H1 (cell line): Measurements from ENCODE around the gene CACNG5. TPM values are rescaled to one million over a fixed set of nuclear protein-coding genes. Genes with fewer than 3 reads are reported as not detected.
A peak's percentile ranks its signal among the peaks of the same experiment; 100 is the strongest.

Experiments
- CTCF ChIA-PET: fragments of 300-600 bp; sonication (Branson Sonifier 250); formaldehyde crosslinking; loops from one replicate; lab custom pipeline; 2021; ENCODE audit not compliant: partially characterized antibody; lab: Charles Lee
- POLR2A ChIA-PET: fragments of 300-600 bp; sonication (Branson Sonifier 250); formaldehyde crosslinking; loops from one replicate; lab custom pipeline; 2021; ENCODE audit warnings: inconsistent platforms; ENCODE audit not compliant: partially characterized antibody; lab: Charles Lee
- DNase-seq, 2 experiments: peaks; one replicate each; pipeline versions ENCODE4 v3.0.0 to v3.0.0-alpha.2; 2010 to 2022; ENCODE audit warnings: low spot score in 2 of 2, low read depth in 1 of 2, mixed read lengths in 1 of 2
- FAIRE-seq: peaks from 2 replicates; lab custom pipeline; 2011; peaks lifted over from hg19 to GRCh38; lab: Jason Lieb, UNC
- H2AFZ ChIP-seq: 2 replicates; pipeline ENCODE4 v1.8.1; 2012; ENCODE audit warnings: low read length, inconsistent platforms
- H2AK5ac ChIP-seq: 2 replicates; pipeline ENCODE4 v1.6.1; 2013; ENCODE audit warnings: low read depth, low read length
- H2BK120ac ChIP-seq: replicated peaks from 2 replicates; pipeline ENCODE3; 2013; ENCODE audit warnings: low read depth, low read length, inconsistent platforms
- H2BK12ac ChIP-seq: 2 replicates; pipeline ENCODE4 v1.6.1; 2013; ENCODE audit warnings: low read depth, low read length
- H2BK15ac ChIP-seq: 2 replicates; pipeline ENCODE4 v1.6.1; 2013; ENCODE audit warnings: low read length
- H2BK20ac ChIP-seq: 2 replicates; pipeline ENCODE4 v1.6.1; 2013; ENCODE audit warnings: low read length
- H2BK5ac ChIP-seq: 2 replicates; pipeline ENCODE4 v1.6.1; 2013; ENCODE audit warnings: low read depth, low read length
- H3K14ac ChIP-seq: 2 replicates; pipeline ENCODE4 v1.6.1; 2013; ENCODE audit warnings: inconsistent platforms; ENCODE audit not compliant: insufficient read length
- H3K18ac ChIP-seq: 2 replicates; pipeline ENCODE4 v1.6.1; 2013; ENCODE audit warnings: low read length; ENCODE audit errors: extremely low read depth
- H3K23ac ChIP-seq: 2 replicates; pipeline ENCODE4 v1.6.1; 2013; ENCODE audit warnings: inconsistent platforms; ENCODE audit not compliant: insufficient read length
- H3K23me2 ChIP-seq: 2 replicates; pipeline ENCODE4 v1.6.1; 2013; ENCODE audit warnings: low read depth, low read length
- H3K27ac ChIP-seq: 2 replicates; pipeline ENCODE4 v1.6.1; 2011; ENCODE audit warnings: low read depth, low read length, inconsistent platforms
- H3K27me3 ChIP-seq, 4 experiments: replicated peaks in 1 of 4; 1 replicate in 1 of 4; 2 replicates in 3 of 4; pipeline versions ENCODE4 v1.6.1 to v1.8.1; 2011 to 2013; ENCODE audit warnings: low read length in 3 of 4, mild to moderate bottlenecking in 3 of 4, inconsistent platforms in 2 of 4, mixed read lengths in 2 of 4, moderate library complexity in 1 of 4; ENCODE audit not compliant: control insufficient read depth in 3 of 4, insufficient read depth in 3 of 4; ENCODE audit errors: extremely low read depth in 1 of 4
- H3K36me3 ChIP-seq, 4 experiments: 2 replicates each; pipeline versions ENCODE4 v1.6.1 to v1.8.1; 2011 to 2013; ENCODE audit warnings: mild to moderate bottlenecking in 4 of 4, low read length in 3 of 4, moderate library complexity in 2 of 4, control low read depth in 1 of 4, inconsistent platforms in 1 of 4; ENCODE audit not compliant: insufficient read depth in 4 of 4, control insufficient read depth in 2 of 4
- H3K4ac ChIP-seq: replicated peaks from 2 replicates; pipeline ENCODE3; 2013; ENCODE audit warnings: low read length, low read depth, mixed read lengths, inconsistent platforms; ENCODE audit not compliant: insufficient read length
- H3K4me1 ChIP-seq, 4 experiments: replicated peaks in 1 of 4; 1 replicate in 1 of 4; 2 replicates in 3 of 4; pipeline versions ENCODE4 v1.6.1 to v1.8.1; 2011 to 2013; ENCODE audit warnings: low read length in 3 of 4, inconsistent platforms in 2 of 4, mixed read lengths in 1 of 4; ENCODE audit not compliant: insufficient read depth in 4 of 4, control insufficient read depth in 3 of 4
- H3K4me2 ChIP-seq, 2 experiments: 2 replicates each; pipeline versions ENCODE4 v1.6.1 to v1.8.1; 2011 to 2013; ENCODE audit warnings: low read depth in 2 of 2, low read length in 2 of 2, control low read depth in 1 of 2, inconsistent platforms in 1 of 2, mild to moderate bottlenecking in 1 of 2; ENCODE audit not compliant: insufficient read depth in 1 of 2
- H3K4me3 ChIP-seq, 4 experiments: fragments of 200-600, 300-600 bp in 1 of 4; sonication (generic), shearing (Covaris generic), sonication (Bioruptor Twin) in 1 of 4; 2 replicates each; pipeline versions ENCODE4 v1.5.1 to v1.8.1; 2011 to 2016; ENCODE audit warnings: low read length in 4 of 4, low read depth in 3 of 4, control low read depth in 2 of 4, inconsistent platforms in 2 of 4, mild to moderate bottlenecking in 2 of 4, mixed read lengths in 1 of 4, moderate library complexity in 1 of 4; ENCODE audit not compliant: insufficient read depth in 2 of 4; ENCODE audit errors: extremely low read depth in 1 of 4
- H3K56ac ChIP-seq: replicated peaks from 2 replicates; pipeline ENCODE3; 2013; ENCODE audit warnings: low read depth, mild to moderate bottlenecking, mixed read lengths, low read length, inconsistent platforms; ENCODE audit not compliant: insufficient read length
- H3K79me1 ChIP-seq: 2 replicates; pipeline ENCODE4 v1.6.1; 2013; ENCODE audit warnings: low read depth, low read length, control low read depth
- H3K79me2 ChIP-seq, 2 experiments: 2 replicates each; pipeline versions ENCODE4 v1.6.1 to v1.8.1; 2012 to 2013; ENCODE audit warnings: low read length in 2 of 2, mild to moderate bottlenecking in 2 of 2, inconsistent platforms in 1 of 2; ENCODE audit not compliant: insufficient read depth in 2 of 2, control insufficient read depth in 1 of 2
- H3K9ac ChIP-seq, 4 experiments: replicated peaks in 1 of 4; 1 replicate in 1 of 4; 2 replicates in 3 of 4; pipeline versions ENCODE4 v1.6.1 to v1.8.1; 2011 to 2013; ENCODE audit warnings: low read depth in 3 of 4, low read length in 3 of 4, control low read depth in 2 of 4, mild to moderate bottlenecking in 2 of 4, moderate library complexity in 2 of 4, inconsistent platforms in 1 of 4; ENCODE audit errors: extremely low read depth in 1 of 4
- H3K9me3 ChIP-seq, 2 experiments: 2 replicates each; pipeline versions ENCODE4 v1.6.1 to v1.8.1; 2012 to 2013; ENCODE audit warnings: mild to moderate bottlenecking in 2 of 2, moderate library complexity in 2 of 2, control low read depth in 1 of 2, inconsistent platforms in 1 of 2, low read depth in 1 of 2, low read length in 1 of 2, mixed read lengths in 1 of 2; ENCODE audit not compliant: insufficient read depth in 2 of 2
- H4K20me1 ChIP-seq, 2 experiments: replicated peaks in 1 of 2; 2 replicates each; pipeline versions ENCODE3 to v1.8.1; 2011 to 2013; ENCODE audit warnings: inconsistent platforms in 2 of 2, low read length in 2 of 2, mild to moderate bottlenecking in 1 of 2; ENCODE audit not compliant: insufficient read depth in 2 of 2, control insufficient read depth in 1 of 2
- H4K5ac ChIP-seq: 2 replicates; pipeline ENCODE4 v1.6.1; 2013; ENCODE audit warnings: low read length, low read depth, mixed read lengths, inconsistent platforms; ENCODE audit not compliant: insufficient read length
- H4K8ac ChIP-seq: 2 replicates; pipeline ENCODE4 v1.8.0; 2013; ENCODE audit warnings: mild to moderate bottlenecking, moderate library complexity, low read length, inconsistent platforms; ENCODE audit not compliant: insufficient read depth; ENCODE audit errors: extremely low read depth
- H4K91ac ChIP-seq: replicated peaks from 2 replicates; pipeline ENCODE3; 2013; ENCODE audit warnings: low read length, mixed read lengths, inconsistent platforms; ENCODE audit not compliant: insufficient read length
- CEBPB ChIP-seq: IDR thresholded peaks from 2 replicates; pipeline ENCODE4 v1.6.1; 2012; ENCODE audit warnings: low read depth, low read length
- CREB1 ChIP-seq: IDR thresholded peaks from 2 replicates; pipeline ENCODE4 v1.6.1; 2012; ENCODE audit warnings: inconsistent platforms
- JUN ChIP-seq: IDR thresholded peaks from 2 replicates; pipeline ENCODE4 v1.6.1; 2011; ENCODE audit warnings: low read depth, mild to moderate bottlenecking, improper control_type of control experiment, low read length
- NRF1 ChIP-seq: IDR thresholded peaks from 2 replicates; pipeline ENCODE4 v1.6.1; 2011; ENCODE audit warnings: mild to moderate bottlenecking, low read depth, low read length, improper control_type of control experiment
- SIX5 ChIP-seq: IDR thresholded peaks from 2 replicates; pipeline ENCODE4 v1.6.1; 2011; ENCODE audit warnings: mild to moderate bottlenecking, low read depth, low read length
- whole genome bisulfite sequencing, 2 experiments: shearing (Covaris generic) in 1 of 2; methylation state at CpG; one replicate each; pipeline versions ENCODE4 v1.1.6 to v1.1.7; 2013 to 2015; ENCODE audit warnings: low lambda C conversion rate in 2 of 2, mixed read lengths in 2 of 2, inconsistent platforms in 1 of 2, low coverage in 1 of 2, missing lambda C conversion rate in 1 of 2; ENCODE audit not compliant: insufficient replicate concordance in 2 of 2, insufficient coverage in 1 of 2, insufficient read length in 1 of 2; ENCODE audit errors: extremely low coverage in 1 of 2, missing lambda C conversion rate in 1 of 2; 5-methylcytosine and 5-hydroxymethylcytosine counted together
- polyA plus RNA-seq, 7 experiments: library from polyadenylated mRNA; depleted of rRNA in 3 of 7; stranded (reverse) in 5 of 7; unstranded in 2 of 7; fragments of >200 nt in 5 of 7; fragments of 200-250 nt in 2 of 7; gene quantifications; 1 replicate in 5 of 7; 2 replicates in 1 of 7; 4 replicates in 1 of 7; pipeline versions ENCODE4 v1.2.1 to v1.2.3, GENCODE V29; 2011 to 2013; ENCODE audit warnings: missing spikeins in 2 of 7, mixed read lengths in 2 of 7
- total RNA-seq: library from RNA; stranded (reverse); fragmentation: NEBNext Ultra II Directional; extraction: Animal tissue kit (Norgen Biotek cat#: 25700); gene quantifications from 2 replicates; pipeline ENCODE4 v1.2.1, GENCODE V29; 2021
- TF ChIP-seq, protein P1 (sequence below): IDR thresholded peaks from 2 replicates; pipeline ENCODE4 v1.6.1; 2011; ENCODE audit warnings: low read length, improper control_type of control experiment

Gene CACNG5
- total and polyA plus RNA-seq, 2 of the 8 experiments (the other 6 are each of a cell fraction or from before 2014, with no cell fraction given): 2.2 to 3.1 TPM

DNA sequence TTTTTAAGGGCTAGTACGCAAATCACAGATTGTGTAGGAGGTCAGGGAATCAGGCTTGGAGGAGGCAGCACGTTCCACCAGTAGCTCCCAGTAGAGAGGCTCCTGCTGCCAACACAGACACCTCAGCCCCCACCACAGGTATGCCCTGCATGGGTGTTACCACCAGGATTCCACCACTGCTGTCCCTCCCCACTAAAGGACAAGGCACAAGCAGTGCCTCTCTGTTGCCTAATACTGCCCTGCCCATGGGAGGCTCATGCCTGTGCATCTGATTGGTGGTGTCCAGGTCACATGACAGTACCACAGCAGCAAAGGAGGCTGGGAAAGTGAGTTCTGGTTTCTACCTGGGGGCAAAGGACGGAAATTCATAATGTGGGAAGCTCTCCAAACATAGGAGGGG, 96.0 kb downstream of the CACNG5 start:
- peak overlapping the region; percentile 47; the same call in 1 of the 2 replicates for H2AFZ ChIP-seq
- DNase-seq (peak in 1 of 2 experiments; percentile 56), FAIRE-seq (no peak)

More for the DNA sequence above, 96.0 kb downstream of the CACNG5 start:
- Histone ChIP-seq H3K18ac (no peak overlapping the region), H3K4me3 (no peak overlapping the region), H4K8ac (0 out of 2 replicates have a peak overlapping the region, but pooled peaks have one; percentile 57), H3K4me2 (no peak overlapping the region), H4K5ac (no peak overlapping the region), H4K20me1 (no peaks in the 10 kb centered on the region), H2AK5ac (no peak overlapping the region), H3K56ac (no peak overlapping the region), H3K27ac (no peak overlapping the region), H2BK12ac (no peak overlapping the region), H3K23ac (no peak overlapping the region), H2BK120ac (no peak overlapping the region), H2BK15ac (no peak overlapping the region), H3K9ac (no peak overlapping the region), H4K91ac (no peak overlapping the region), H3K4me1 (no peaks in the 10 kb centered on the region), H2BK5ac (no peak overlapping the region), H3K27me3 (no peaks in the 10 kb centered on the region), H3K14ac (no peak overlapping the region), H3K79me2 (no peaks in the 10 kb centered on the region), H3K79me1 (no peaks in the 10 kb centered on the region), H3K36me3 (no peaks in the 10 kb centered on the region), H3K23me2 (no peaks in the 10 kb centered on the region), H2BK20ac (no peak overlapping the region), H3K4ac (no peak overlapping the region), H3K9me3 (no peaks in the 10 kb centered on the region)
- ChIA-PET POLR2A (no interaction called here), CTCF (interaction anchor here (0.7 to 3.5 kb wide), 6 partner anchors 10 to 154 kb away, joined by 3 to 17 read pairs (median 4); no protein-coding TSS in a partner anchor)
- TF ChIP-seq NRF1 (no peak), JUN (no peak), SIX5 (peak; percentile 25; the same call in 1 of the 2 replicates), CEBPB (peak; percentile 67; the same call in 1 of the 2 replicates), CREB1 (no peak)
- TF ChIP-seq, protein P1, sequence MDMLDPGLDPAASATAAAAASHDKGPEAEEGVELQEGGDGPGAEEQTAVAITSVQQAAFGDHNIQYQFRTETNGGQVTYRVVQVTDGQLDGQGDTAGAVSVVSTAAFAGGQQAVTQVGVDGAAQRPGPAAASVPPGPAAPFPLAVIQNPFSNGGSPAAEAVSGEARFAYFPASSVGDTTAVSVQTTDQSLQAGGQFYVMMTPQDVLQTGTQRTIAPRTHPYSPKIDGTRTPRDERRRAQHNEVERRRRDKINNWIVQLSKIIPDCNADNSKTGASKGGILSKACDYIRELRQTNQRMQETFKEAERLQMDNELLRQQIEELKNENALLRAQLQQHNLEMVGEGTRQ: peak; percentile 66
- 67% methylated on average over 3 of the region's 3 CpGs; no CpG with 5 or more reads in 1 of the 2 experiments for WGBS, 2 experiments
